WTC11 (cell line): Measurements from ENCODE around the gene CPNE7. TPM values are rescaled to one million over a fixed set of nuclear protein-coding genes. Genes with fewer than 3 reads are reported as not detected.

Experiments
- ATAC-seq: fragments of 200-7000 bp; cut with Tn5 transposase; 2 replicates; pipeline ENCODE4 v1.10.0; 2021; ENCODE audit warnings: mild to moderate bottlenecking, moderate library complexity
- CTCF ChIA-PET: fragments of 300-600 bp; sonication (Branson Sonifier 250); formaldehyde crosslinking; loops from one replicate; lab custom pipeline; 2021; ENCODE audit warnings: antibody characterized with exemption; lab: Charles Lee
- POLR2A ChIA-PET: fragments of 350-600 bp; sonication (Branson Sonifier 250); formaldehyde crosslinking; loops from one replicate; lab custom pipeline; 2021; ENCODE audit warnings: antibody characterized with exemption; lab: Charles Lee
- DNase-seq: peaks from one replicate; pipeline ENCODE4 v3.0.0; 2021; ENCODE audit warnings: low spot score
- H3K27ac Mint-ChIP-seq: 2 replicates; pipeline ENCODE4 v1.8.0; 2021; ENCODE audit warnings: mixed read lengths
- H3K27me3 Mint-ChIP-seq: 2 replicates; pipeline ENCODE4 v1.8.0; 2021; ENCODE audit warnings: low read depth, mild to moderate bottlenecking, moderate library complexity, mixed read lengths
- H3K36me3 Mint-ChIP-seq: 2 replicates; pipeline ENCODE4 v1.8.0; 2021; ENCODE audit warnings: mixed read lengths
- H3K4me1 Mint-ChIP-seq: 2 replicates; pipeline ENCODE4 v1.8.0; 2022; ENCODE audit warnings: mixed read lengths
- H3K4me3 Mint-ChIP-seq: 2 replicates; pipeline ENCODE4 v1.8.0; 2021; ENCODE audit warnings: mild to moderate bottlenecking, moderate library complexity, mixed read lengths
- H3K9me3 Mint-ChIP-seq: 2 replicates; pipeline ENCODE4 v1.8.0; 2021; ENCODE audit warnings: mixed read lengths
- FOXJ3 ChIP-seq: sonication (generic); formaldehyde crosslinking; IDR thresholded peaks from 2 replicates; pipeline ENCODE4 v1.9.0; 2021; ENCODE audit warnings: missing genetic modification reagents, mild to moderate bottlenecking, borderline replicate concordance
- GABPB1 ChIP-seq: sonication (generic); formaldehyde crosslinking; IDR thresholded peaks from 2 replicates; pipeline ENCODE4 v1.8.1; 2023; ENCODE audit warnings: mild to moderate bottlenecking, missing genetic modification reagents
- MXD4 ChIP-seq: fragments of 250-450 bp; sonication (Bioruptor Pico); IDR thresholded peaks from 2 replicates; pipeline ENCODE4 v1.8.0; 2021; ENCODE audit warnings: mild to moderate bottlenecking, moderate library complexity, borderline replicate concordance
- MYBL2 ChIP-seq: sonication (generic); formaldehyde crosslinking; IDR thresholded peaks from 2 replicates; pipeline ENCODE4 v1.8.1; 2023; ENCODE audit warnings: mild to moderate bottlenecking, moderate library complexity, missing genetic modification reagents
- NFATC4 ChIP-seq: fragments of 250-450 bp; sonication (Bioruptor Pico); IDR thresholded peaks from 2 replicates; pipeline ENCODE4 v1.9.0; 2021; ENCODE audit warnings: mild to moderate bottlenecking
- NFYB ChIP-seq: sonication (generic); formaldehyde crosslinking; conservative IDR thresholded peaks from 2 replicates; pipeline ENCODE4 v1.8.0; 2022; ENCODE audit warnings: low read depth, missing genetic modification reagents
- NR2C2 ChIP-seq: sonication (generic); formaldehyde crosslinking; IDR thresholded peaks from 2 replicates; pipeline ENCODE4 v1.8.0; 2022; ENCODE audit warnings: mild to moderate bottlenecking, missing genetic modification reagents
- RORB ChIP-seq: fragments of 250-450 bp; sonication (Bioruptor Pico); IDR thresholded peaks from 2 replicates; pipeline ENCODE4 v1.9.0; 2021; ENCODE audit warnings: mild to moderate bottlenecking
- SMAD3 ChIP-seq: sonication (generic); formaldehyde crosslinking; IDR thresholded peaks from 2 replicates; pipeline ENCODE4 v1.8.0; 2022; ENCODE audit warnings: missing genetic modification reagents, mild to moderate bottlenecking, borderline replicate concordance
- SMAD4 ChIP-seq: sonication (generic); formaldehyde crosslinking; IDR thresholded peaks from 2 replicates; pipeline ENCODE4 v1.8.0; 2022; ENCODE audit warnings: mild to moderate bottlenecking, missing genetic modification reagents
- TCF7 ChIP-seq: sonication (generic); formaldehyde crosslinking; IDR thresholded peaks from 2 replicates; pipeline ENCODE4 v1.8.0; 2022; ENCODE audit warnings: mild to moderate bottlenecking, low read depth, missing genetic modification reagents, moderate library complexity
- ZNF317 ChIP-seq: sonication (generic); formaldehyde crosslinking; IDR thresholded peaks from 2 replicates; pipeline ENCODE4 v1.8.1; 2023; ENCODE audit warnings: low read depth, mild to moderate bottlenecking, moderate library complexity, missing genetic modification reagents, borderline replicate concordance
- ZNF396 ChIP-seq: fragments of 250-450 bp; sonication (Bioruptor Pico); IDR thresholded peaks from 2 replicates; pipeline ENCODE4 v1.8.0; 2021; ENCODE audit warnings: mild to moderate bottlenecking, moderate library complexity, borderline replicate concordance
- ZNF423 ChIP-seq: fragments of 250-450 bp; sonication (Bioruptor Pico); IDR thresholded peaks from 2 replicates; pipeline ENCODE4 v2.1.2; 2022; ENCODE audit warnings: mild to moderate bottlenecking, moderate library complexity
- total RNA-seq: library from RNA; stranded (reverse); gene quantifications from 3 replicates; pipeline ENCODE4 v1.2.3, GENCODE V29; 2021
- TF ChIP-seq, protein P1 (sequence below): sonication (generic); formaldehyde crosslinking; IDR thresholded peaks from 2 replicates; pipeline ENCODE4 v1.8.0; 2022; ENCODE audit warnings: mild to moderate bottlenecking, missing genetic modification reagents
- TF ChIP-seq, protein P2 (sequence below): sonication (generic); formaldehyde crosslinking; IDR thresholded peaks from 2 replicates; pipeline ENCODE4 v1.8.1; 2022; ENCODE audit warnings: low read depth, missing genetic modification reagents, borderline replicate concordance
- TF ChIP-seq, protein P3 (sequence below): sonication (generic); formaldehyde crosslinking; IDR thresholded peaks from 2 replicates; pipeline ENCODE4 v1.8.1; 2023; ENCODE audit warnings: mild to moderate bottlenecking, missing genetic modification reagents
- TF ChIP-seq, protein P4 (sequence below): sonication (generic); formaldehyde crosslinking; IDR thresholded peaks from 2 replicates; pipeline ENCODE4 v1.8.0; 2022; ENCODE audit warnings: mild to moderate bottlenecking, missing genetic modification reagents
- TF ChIP-seq, protein P5 (sequence below): sonication (generic); formaldehyde crosslinking; IDR thresholded peaks from 2 replicates; pipeline ENCODE4 v1.8.0; 2023; ENCODE audit warnings: mild to moderate bottlenecking, missing genetic modification reagents
- TF ChIP-seq, protein P6 (sequence below): fragments of 250-450 bp; sonication (Bioruptor Pico); IDR thresholded peaks from 2 replicates; pipeline ENCODE4 v1.9.0; 2021; ENCODE audit warnings: mild to moderate bottlenecking, borderline replicate concordance
- TF ChIP-seq, protein P7 (sequence below): sonication (generic); formaldehyde crosslinking; IDR thresholded peaks from 2 replicates; pipeline ENCODE4 v1.8.0; 2022; ENCODE audit warnings: mild to moderate bottlenecking, missing genetic modification reagents
- TF ChIP-seq, protein P8 (sequence below): sonication (generic); formaldehyde crosslinking; IDR thresholded peaks from 2 replicates; pipeline ENCODE4 v1.8.1; 2022; ENCODE audit warnings: low read depth, mild to moderate bottlenecking, moderate library complexity, missing genetic modification reagents, borderline replicate concordance

CPNE7 gene
- total RNA-seq, 1 experiment from 2014 or later: 42.6 TPM

DNA sequence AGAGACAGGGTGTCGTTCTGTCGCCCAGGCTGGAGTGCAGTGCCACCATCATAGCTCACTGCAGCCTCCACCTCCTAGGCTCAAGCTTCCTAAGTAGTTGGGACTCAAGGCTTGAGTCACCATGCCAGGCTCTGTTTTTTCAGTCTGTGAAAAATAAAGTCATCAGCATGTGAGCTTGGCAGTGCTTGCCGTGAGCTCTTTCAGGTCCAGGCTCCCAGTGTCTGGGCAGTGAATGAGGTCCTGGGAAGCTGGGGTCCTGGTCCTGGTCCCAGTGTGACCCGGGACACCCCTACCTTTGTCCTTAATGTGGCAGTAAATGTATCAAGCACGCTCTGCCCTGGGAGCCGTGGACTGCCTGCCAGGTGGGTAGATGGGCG is 38.0 kb upstream of the CPNE7 start (continued):
- TF ChIP-seq ZNF317 (CRISPR knock-in tag) (no peak), NR2C2 (no peak), SMAD3 (CRISPR knock-in tag) (no peak), ZNF396 (CRISPR knock-in tag) (no peak), FOXJ3 (CRISPR knock-in tag) (no peak), RORB (CRISPR knock-in tag) (no peak), ZNF423 (CRISPR knock-in tag) (no peak), NFYB (CRISPR knock-in tag) (no peak)
- TF ChIP-seq, protein P1, sequence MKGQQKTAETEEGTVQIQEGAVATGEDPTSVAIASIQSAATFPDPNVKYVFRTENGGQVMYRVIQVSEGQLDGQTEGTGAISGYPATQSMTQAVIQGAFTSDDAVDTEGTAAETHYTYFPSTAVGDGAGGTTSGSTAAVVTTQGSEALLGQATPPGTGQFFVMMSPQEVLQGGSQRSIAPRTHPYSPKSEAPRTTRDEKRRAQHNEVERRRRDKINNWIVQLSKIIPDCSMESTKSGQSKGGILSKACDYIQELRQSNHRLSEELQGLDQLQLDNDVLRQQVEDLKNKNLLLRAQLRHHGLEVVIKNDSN (CRISPR knock-in tag): no peak
- TF ChIP-seq, all 79 proteins: peak for 0

DNA sequence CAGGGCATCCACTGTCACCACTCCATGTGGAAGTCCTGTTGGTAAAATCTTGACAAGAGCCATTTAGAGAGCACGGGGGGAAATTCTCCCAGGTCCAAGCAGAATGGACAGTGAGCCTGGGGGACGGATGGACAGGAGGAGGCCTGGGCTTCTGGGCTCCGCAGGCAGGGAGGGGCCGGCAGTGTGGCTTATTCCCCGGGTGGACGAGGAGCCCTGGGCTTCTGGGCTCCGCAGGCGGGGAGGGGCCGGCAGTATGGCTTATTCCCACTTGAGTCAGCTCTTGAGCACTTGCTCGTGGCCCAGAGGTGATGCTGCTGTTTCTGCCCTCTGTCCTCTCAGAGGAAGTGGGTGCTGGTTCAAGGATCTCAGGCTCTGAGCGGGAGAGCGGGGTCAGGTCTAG is 37.3 kb upstream of the CPNE7 start:
- H3K36me3 Mint-ChIP-seq: peaks cover 41% of the 10 kb centered on the region
- no peaks in the 10 kb centered on the region for H3K9me3 Mint-ChIP-seq
- ATAC-seq (no peak), DNase-seq (no peak)
- CTCF ChIA-PET: no interaction called here
- H3K27ac Mint-ChIP-seq: no peak overlapping the region
- POLR2A ChIA-PET: no interaction called here
- no peaks in the 10 kb centered on the region for H3K4me1 Mint-ChIP-seq
- no peaks in the 10 kb centered on the region for H3K27me3 Mint-ChIP-seq
- no peak overlapping the region for H3K4me3 Mint-ChIP-seq
- TF ChIP-seq SMAD4: no peak
- TF ChIP-seq MYBL2 (CRISPR knock-in tag): no peak
- no peak for TF ChIP-seq MXD4 (CRISPR knock-in tag)
- TF ChIP-seq, protein P2, sequence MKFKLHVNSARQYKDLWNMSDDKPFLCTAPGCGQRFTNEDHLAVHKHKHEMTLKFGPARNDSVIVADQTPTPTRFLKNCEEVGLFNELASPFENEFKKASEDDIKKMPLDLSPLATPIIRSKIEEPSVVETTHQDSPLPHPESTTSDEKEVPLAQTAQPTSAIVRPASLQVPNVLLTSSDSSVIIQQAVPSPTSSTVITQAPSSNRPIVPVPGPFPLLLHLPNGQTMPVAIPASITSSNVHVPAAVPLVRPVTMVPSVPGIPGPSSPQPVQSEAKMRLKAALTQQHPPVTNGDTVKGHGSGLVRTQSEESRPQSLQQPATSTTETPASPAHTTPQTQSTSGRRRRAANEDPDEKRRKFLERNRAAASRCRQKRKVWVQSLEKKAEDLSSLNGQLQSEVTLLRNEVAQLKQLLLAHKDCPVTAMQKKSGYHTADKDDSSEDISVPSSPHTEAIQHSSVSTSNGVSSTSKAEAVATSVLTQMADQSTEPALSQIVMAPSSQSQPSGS (CRISPR knock-in tag): no peak
- TF ChIP-seq, protein P3, sequence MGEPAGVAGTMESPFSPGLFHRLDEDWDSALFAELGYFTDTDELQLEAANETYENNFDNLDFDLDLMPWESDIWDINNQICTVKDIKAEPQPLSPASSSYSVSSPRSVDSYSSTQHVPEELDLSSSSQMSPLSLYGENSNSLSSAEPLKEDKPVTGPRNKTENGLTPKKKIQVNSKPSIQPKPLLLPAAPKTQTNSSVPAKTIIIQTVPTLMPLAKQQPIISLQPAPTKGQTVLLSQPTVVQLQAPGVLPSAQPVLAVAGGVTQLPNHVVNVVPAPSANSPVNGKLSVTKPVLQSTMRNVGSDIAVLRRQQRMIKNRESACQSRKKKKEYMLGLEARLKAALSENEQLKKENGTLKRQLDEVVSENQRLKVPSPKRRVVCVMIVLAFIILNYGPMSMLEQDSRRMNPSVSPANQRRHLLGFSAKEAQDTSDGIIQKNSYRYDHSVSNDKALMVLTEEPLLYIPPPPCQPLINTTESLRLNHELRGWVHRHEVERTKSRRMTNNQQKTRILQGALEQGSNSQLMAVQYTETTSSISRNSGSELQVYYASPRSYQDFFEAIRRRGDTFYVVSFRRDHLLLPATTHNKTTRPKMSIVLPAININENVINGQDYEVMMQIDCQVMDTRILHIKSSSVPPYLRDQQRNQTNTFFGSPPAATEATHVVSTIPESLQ (CRISPR knock-in tag): no peak
- TF ChIP-seq, protein P4, sequence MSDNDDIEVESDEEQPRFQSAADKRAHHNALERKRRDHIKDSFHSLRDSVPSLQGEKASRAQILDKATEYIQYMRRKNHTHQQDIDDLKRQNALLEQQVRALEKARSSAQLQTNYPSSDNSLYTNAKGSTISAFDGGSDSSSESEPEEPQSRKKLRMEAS (CRISPR knock-in tag): no peak
- no peak for TF ChIP-seq TCF7 (CRISPR knock-in tag)
- TF ChIP-seq ZNF396 (CRISPR knock-in tag): no peak
- TF ChIP-seq, protein P5, sequence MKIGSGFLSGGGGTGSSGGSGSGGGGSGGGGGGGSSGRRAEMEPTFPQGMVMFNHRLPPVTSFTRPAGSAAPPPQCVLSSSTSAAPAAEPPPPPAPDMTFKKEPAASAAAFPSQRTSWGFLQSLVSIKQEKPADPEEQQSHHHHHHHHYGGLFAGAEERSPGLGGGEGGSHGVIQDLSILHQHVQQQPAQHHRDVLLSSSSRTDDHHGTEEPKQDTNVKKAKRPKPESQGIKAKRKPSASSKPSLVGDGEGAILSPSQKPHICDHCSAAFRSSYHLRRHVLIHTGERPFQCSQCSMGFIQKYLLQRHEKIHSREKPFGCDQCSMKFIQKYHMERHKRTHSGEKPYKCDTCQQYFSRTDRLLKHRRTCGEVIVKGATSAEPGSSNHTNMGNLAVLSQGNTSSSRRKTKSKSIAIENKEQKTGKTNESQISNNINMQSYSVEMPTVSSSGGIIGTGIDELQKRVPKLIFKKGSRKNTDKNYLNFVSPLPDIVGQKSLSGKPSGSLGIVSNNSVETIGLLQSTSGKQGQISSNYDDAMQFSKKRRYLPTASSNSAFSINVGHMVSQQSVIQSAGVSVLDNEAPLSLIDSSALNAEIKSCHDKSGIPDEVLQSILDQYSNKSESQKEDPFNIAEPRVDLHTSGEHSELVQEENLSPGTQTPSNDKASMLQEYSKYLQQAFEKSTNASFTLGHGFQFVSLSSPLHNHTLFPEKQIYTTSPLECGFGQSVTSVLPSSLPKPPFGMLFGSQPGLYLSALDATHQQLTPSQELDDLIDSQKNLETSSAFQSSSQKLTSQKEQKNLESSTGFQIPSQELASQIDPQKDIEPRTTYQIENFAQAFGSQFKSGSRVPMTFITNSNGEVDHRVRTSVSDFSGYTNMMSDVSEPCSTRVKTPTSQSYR (CRISPR knock-in tag): no peak
- TF ChIP-seq, protein P6, sequence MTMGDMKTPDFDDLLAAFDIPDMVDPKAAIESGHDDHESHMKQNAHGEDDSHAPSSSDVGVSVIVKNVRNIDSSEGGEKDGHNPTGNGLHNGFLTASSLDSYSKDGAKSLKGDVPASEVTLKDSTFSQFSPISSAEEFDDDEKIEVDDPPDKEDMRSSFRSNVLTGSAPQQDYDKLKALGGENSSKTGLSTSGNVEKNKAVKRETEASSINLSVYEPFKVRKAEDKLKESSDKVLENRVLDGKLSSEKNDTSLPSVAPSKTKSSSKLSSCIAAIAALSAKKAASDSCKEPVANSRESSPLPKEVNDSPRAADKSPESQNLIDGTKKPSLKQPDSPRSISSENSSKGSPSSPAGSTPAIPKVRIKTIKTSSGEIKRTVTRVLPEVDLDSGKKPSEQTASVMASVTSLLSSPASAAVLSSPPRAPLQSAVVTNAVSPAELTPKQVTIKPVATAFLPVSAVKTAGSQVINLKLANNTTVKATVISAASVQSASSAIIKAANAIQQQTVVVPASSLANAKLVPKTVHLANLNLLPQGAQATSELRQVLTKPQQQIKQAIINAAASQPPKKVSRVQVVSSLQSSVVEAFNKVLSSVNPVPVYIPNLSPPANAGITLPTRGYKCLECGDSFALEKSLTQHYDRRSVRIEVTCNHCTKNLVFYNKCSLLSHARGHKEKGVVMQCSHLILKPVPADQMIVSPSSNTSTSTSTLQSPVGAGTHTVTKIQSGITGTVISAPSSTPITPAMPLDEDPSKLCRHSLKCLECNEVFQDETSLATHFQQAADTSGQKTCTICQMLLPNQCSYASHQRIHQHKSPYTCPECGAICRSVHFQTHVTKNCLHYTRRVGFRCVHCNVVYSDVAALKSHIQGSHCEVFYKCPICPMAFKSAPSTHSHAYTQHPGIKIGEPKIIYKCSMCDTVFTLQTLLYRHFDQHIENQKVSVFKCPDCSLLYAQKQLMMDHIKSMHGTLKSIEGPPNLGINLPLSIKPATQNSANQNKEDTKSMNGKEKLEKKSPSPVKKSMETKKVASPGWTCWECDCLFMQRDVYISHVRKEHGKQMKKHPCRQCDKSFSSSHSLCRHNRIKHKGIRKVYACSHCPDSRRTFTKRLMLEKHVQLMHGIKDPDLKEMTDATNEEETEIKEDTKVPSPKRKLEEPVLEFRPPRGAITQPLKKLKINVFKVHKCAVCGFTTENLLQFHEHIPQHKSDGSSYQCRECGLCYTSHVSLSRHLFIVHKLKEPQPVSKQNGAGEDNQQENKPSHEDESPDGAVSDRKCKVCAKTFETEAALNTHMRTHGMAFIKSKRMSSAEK (CRISPR knock-in tag): no peak
- TF ChIP-seq GABPB1 (CRISPR knock-in tag): no peak
- TF ChIP-seq, protein P7, sequence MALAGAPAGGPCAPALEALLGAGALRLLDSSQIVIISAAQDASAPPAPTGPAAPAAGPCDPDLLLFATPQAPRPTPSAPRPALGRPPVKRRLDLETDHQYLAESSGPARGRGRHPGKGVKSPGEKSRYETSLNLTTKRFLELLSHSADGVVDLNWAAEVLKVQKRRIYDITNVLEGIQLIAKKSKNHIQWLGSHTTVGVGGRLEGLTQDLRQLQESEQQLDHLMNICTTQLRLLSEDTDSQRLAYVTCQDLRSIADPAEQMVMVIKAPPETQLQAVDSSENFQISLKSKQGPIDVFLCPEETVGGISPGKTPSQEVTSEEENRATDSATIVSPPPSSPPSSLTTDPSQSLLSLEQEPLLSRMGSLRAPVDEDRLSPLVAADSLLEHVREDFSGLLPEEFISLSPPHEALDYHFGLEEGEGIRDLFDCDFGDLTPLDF (CRISPR knock-in tag): no peak
- TF ChIP-seq NFATC4 (CRISPR knock-in tag): no peak
- TF ChIP-seq, protein P8, sequence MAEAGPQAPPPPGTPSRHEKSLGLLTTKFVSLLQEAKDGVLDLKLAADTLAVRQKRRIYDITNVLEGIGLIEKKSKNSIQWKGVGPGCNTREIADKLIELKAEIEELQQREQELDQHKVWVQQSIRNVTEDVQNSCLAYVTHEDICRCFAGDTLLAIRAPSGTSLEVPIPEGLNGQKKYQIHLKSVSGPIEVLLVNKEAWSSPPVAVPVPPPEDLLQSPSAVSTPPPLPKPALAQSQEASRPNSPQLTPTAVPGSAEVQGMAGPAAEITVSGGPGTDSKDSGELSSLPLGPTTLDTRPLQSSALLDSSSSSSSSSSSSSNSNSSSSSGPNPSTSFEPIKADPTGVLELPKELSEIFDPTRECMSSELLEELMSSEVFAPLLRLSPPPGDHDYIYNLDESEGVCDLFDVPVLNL: no peak
- TF ChIP-seq, protein P1 (CRISPR knock-in tag): no peak
